ENCODE measurements around the gene AGAP3. TPM values are rescaled to one million over a fixed set of nuclear protein-coding genes. Genes with fewer than 3 reads are reported as not detected.

The AGAP3 gene
- polyA plus RNA-seq, 3 donors: 6.4 to 133 (median 6.8) TPM

DNA sequence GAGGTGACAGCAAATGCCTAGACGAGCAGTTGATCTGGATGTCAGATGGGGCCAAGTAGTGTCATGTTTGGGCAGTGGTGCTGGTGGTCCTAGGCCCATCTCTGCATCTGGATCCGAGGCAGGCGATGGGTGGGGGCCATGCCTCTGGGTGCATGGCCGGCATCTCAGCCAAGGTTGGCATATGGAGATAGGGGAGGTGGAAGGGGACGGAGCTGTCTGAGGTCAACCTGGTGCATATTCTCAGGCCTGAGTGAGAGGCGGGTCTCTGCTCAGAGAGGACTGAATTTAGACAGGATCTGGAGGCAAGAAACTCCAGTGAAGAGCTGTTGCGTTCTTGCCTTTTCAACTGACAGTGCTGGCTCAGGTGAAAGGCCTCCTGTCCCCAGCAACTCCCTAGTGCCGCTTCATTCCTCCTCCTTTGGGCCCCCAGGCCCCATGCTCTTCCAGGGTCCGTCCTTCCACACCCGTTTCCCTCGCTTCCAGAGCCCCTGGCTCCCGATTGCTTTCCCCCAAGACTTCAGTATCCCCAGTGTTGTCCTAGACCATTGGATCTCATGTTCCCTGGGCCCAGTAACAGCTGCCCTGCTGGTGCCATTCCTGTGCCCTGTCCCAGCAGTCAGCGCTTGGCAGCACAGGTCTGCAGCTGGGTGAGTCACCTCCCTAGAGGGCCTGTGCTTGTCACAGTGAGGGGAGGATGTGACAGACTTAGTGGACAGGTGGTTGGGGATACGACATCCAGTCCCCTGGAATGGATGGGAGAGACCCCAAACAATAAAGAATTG is 48.7 kb downstream of the AGAP3 start:
- Histone ChIP-seq H3K9ac (ENCODE audit: insufficient read depth, low read length, poor library complexity, severe bottlenecking) (no peak overlapping the region), H3K4me1 (ENCODE audit: control insufficient read depth in 1 of 2, insufficient read depth in 2 of 2, low read length in 2 of 2) (no peaks in the 10 kb centered on the region), H3K9me3 (replicated peaks in 1 of 2; ENCODE audit: control insufficient read depth in 1 of 2, insufficient read depth in 1 of 2, low read length in 2 of 2) (no peaks in the 10 kb centered on the region), H4K20me1 (ENCODE audit: insufficient read depth, low read length) (peaks cover 7% of the 10 kb centered on the region), H3K36me3 (replicated peaks in 1 of 2; ENCODE audit: control insufficient read depth in 1 of 2, insufficient read depth in 2 of 2, low read length in 2 of 2) (peaks cover 33 to 76% of the 10 kb centered on the region in 2 donors), H2AFZ (ENCODE audit: insufficient read depth, low read depth, low read length, poor library complexity, severe bottlenecking) (no peak overlapping the region), H3K27ac (ENCODE audit: low read depth in 1 of 2, low read length in 2 of 2) (no peak overlapping the region), H3K4me3 (replicated peaks in 1 of 3; ENCODE audit: low read depth in 2 of 3, low read length in 3 of 3) (no peak overlapping the region), H3K79me2 (ENCODE audit: insufficient read depth, low read length) (no peaks in the 10 kb centered on the region), H3K4me2 (replicated peaks; ENCODE audit: extremely low read depth, low read length, poor library complexity, severe bottlenecking) (no peak overlapping the region), H3K27me3 (ENCODE audit: control insufficient read depth in 2 of 2, insufficient read depth in 2 of 2, low read length in 2 of 2) (no peaks in the 10 kb centered on the region)
- H3K27me3 Mint-ChIP-seq (ENCODE audit: low read depth in 3 of 3): peaks cover 0 to 2% (median 2%) of the 10 kb centered on the region in 3 donors
- no peak overlapping the region for H3K4me3 Mint-ChIP-seq
- H3K36me3 Mint-ChIP-seq: peaks cover 55 to 58% of the 10 kb centered on the region in 2 donors
- H3K4me1 Mint-ChIP-seq: no peaks in the 10 kb centered on the region
- H3K27ac Mint-ChIP-seq: no peak overlapping the region
- intact Hi-C loops (cut with micrococcal nuclease): no loop called here
- H3K9me3 Mint-ChIP-seq: no peaks in the 10 kb centered on the region
- no peak for DNase-seq
- 97% methylated on average over 13 of the region's 14 CpGs for whole genome bisulfite sequencing (ENCODE audit: insufficient coverage)
- TF ChIP-seq, protein P1, sequence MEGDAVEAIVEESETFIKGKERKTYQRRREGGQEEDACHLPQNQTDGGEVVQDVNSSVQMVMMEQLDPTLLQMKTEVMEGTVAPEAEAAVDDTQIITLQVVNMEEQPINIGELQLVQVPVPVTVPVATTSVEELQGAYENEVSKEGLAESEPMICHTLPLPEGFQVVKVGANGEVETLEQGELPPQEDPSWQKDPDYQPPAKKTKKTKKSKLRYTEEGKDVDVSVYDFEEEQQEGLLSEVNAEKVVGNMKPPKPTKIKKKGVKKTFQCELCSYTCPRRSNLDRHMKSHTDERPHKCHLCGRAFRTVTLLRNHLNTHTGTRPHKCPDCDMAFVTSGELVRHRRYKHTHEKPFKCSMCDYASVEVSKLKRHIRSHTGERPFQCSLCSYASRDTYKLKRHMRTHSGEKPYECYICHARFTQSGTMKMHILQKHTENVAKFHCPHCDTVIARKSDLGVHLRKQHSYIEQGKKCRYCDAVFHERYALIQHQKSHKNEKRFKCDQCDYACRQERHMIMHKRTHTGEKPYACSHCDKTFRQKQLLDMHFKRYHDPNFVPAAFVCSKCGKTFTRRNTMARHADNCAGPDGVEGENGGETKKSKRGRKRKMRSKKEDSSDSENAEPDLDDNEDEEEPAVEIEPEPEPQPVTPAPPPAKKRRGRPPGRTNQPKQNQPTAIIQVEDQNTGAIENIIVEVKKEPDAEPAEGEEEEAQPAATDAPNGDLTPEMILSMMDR (IDR thresholded peaks at IDR 0.05): no peak

DNA sequence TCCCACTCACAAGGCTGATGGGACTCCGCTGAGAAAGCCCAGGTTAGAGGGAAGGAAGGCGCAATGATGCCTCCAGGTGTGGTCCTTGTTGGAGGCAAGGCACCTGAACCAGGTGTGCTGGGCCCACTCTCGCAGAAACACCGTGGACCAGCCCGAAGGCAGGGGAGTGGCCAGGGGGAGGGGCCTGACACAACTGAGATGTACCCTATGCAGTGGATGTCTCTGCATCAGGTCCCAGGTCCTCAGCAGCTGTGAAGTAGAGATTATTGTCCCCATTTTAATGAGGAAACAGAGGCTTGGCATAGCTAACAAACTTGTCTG is 49.2 kb downstream of the AGAP3 start:
- peaks cover 7% of the 10 kb centered on the region for H4K20me1 ChIP-seq (ENCODE audit: insufficient read depth, low read length)
- WGBS (ENCODE audit: insufficient coverage): 100% methylated on average over 2 of the region's 5 CpGs
- H3K9ac ChIP-seq (ENCODE audit: insufficient read depth, low read length, poor library complexity, severe bottlenecking): no peak overlapping the region
- H3K4me1 ChIP-seq (ENCODE audit: control insufficient read depth in 1 of 2, insufficient read depth in 2 of 2, low read length in 2 of 2): no peaks in the 10 kb centered on the region
- intact Hi-C loops (cut with micrococcal nuclease): no loop called here
- Mint-ChIP-seq H3K36me3 (peaks cover 51 to 54% of the 10 kb centered on the region in 2 donors), H3K4me3 (no peak overlapping the region), H3K4me1 (no peaks in the 10 kb centered on the region), H3K27ac (no peak overlapping the region), H3K27me3 (ENCODE audit: low read depth in 3 of 3) (peaks cover 0 to 2% (median 2%) of the 10 kb centered on the region in 3 donors), H3K9me3 (no peaks in the 10 kb centered on the region)
- TF ChIP-seq, protein P1 (IDR thresholded peaks at IDR 0.05): no peak
- no peak for DNase-seq
- H3K4me3 ChIP-seq (replicated peaks in 1 of 3; ENCODE audit: low read depth in 2 of 3, low read length in 3 of 3): no peak overlapping the region
- H3K27me3 ChIP-seq (ENCODE audit: control insufficient read depth in 2 of 2, insufficient read depth in 2 of 2, low read length in 2 of 2): no peaks in the 10 kb centered on the region
- H3K79me2 ChIP-seq (ENCODE audit: insufficient read depth, low read length): no peaks in the 10 kb centered on the region
- peaks cover 29 to 76% of the 10 kb centered on the region in 2 donors for H3K36me3 ChIP-seq (replicated peaks in 1 of 2; ENCODE audit: control insufficient read depth in 1 of 2, insufficient read depth in 2 of 2, low read length in 2 of 2)
- no peaks in the 10 kb centered on the region for H3K9me3 ChIP-seq (replicated peaks in 1 of 2; ENCODE audit: control insufficient read depth in 1 of 2, insufficient read depth in 1 of 2, low read length in 2 of 2)
- H3K27ac ChIP-seq (ENCODE audit: low read depth in 1 of 2, low read length in 2 of 2): no peak overlapping the region
- H2AFZ ChIP-seq (ENCODE audit: insufficient read depth, low read depth, low read length, poor library complexity, severe bottlenecking): no peak overlapping the region
- H3K4me2 ChIP-seq (replicated peaks; ENCODE audit: extremely low read depth, low read length, poor library complexity, severe bottlenecking): no peak overlapping the region

All from CD14-positive monocyte (primary cell).